GF-D8 (cell line): ENCODE measurements around the gene WNT8B.

Experiments
- DNase-seq: peaks from one replicate; lab custom pipeline; 2025; lab: John Stamatoyannopoulos, UW

WNT8B gene

GRCh38 chr10:100519311-100520051 is 56.7 kb downstream of the WNT8B start, which contains the start of gene SEC31B:
Gene SEC31B, minus strand, starts transcription at chr10:100519861. Its CDS starts 2,909 bp downstream, at chr10:100516952.
- DNase-seq, result no peak

- DNase-seq, result no peak
These were observed 58.0 kb downstream of the WNT8B start for GRCh38 chr10:100520811-100521210.

- no peak for DNase-seq
These were observed 59.4 kb downstream of the WNT8B start for GRCh38 chr10:100522107-100522801.

- DNase-seq, result no peak
These were observed 60.1 kb downstream of the WNT8B start for GRCh38 chr10:100522945-100523344.

- no peak for DNase-seq
These were observed 61.4 kb downstream of the WNT8B start for GRCh38 chr10:100524206-100524605.

- no peak for DNase-seq
These were observed 61.8 kb downstream of the WNT8B start for GRCh38 chr10:100524638-100525037.

- DNase-seq, result no peak
These were observed 65.5 kb downstream of the WNT8B start for GRCh38 chr10:100528123-100528886.

GRCh38 chr10:100528921-100529474 is 66.2 kb downstream of the WNT8B start:
- DNase-seq, result no peak

- peak; percentile 49 for DNase-seq
These were observed 66.9 kb downstream of the WNT8B start, which contains the start of gene NDUFB8 for GRCh38 chr10:100529475-100530298. Gene NDUFB8, minus strand, starts transcription at chr10:100529871. Its CDS starts 20 bp downstream, at chr10:100529851.

- DNase-seq, result no peak
These were observed 69.0 kb downstream of the WNT8B start for GRCh38 chr10:100531761-100532160.
